TTC549 (cell line): ENCODE measurements around the gene DCP1A.
"Not testable (repeated sequence)": the region's sequence is repeated elsewhere in the genome, so short reads cannot be mapped to it uniquely, and the experiment has no call there.

ENCODE experiments used
- FAIRE-seq: peaks from 2 replicates; lab custom pipeline; 2012; peaks lifted over from hg19 to GRCh38; lab: Jason Lieb, UNC

The DCP1A gene

GRCh38 chr3:53263907-53264306 lies 83.4 kb downstream of the DCP1A start:
- no peak for FAIRE-seq

GRCh38 chr3:53261712-53262111 lies 85.6 kb downstream of the DCP1A start:
- no peak for FAIRE-seq

GRCh38 chr3:53260286-53260785 lies 87.0 kb downstream of the DCP1A start:
- no peak for FAIRE-seq

GRCh38 chr3:53259427-53260259 lies 87.7 kb downstream of the DCP1A start:
- FAIRE-seq, result no peak

GRCh38 chr3:53258600-53259426 lies 88.5 kb downstream of the DCP1A start:
- FAIRE-seq, result no peak

- no peak for FAIRE-seq
Observed at GRCh38 chr3:53257465-53257864, 89.9 kb downstream of the DCP1A start.

GRCh38 chr3:53256704-53257055 lies 90.7 kb downstream of the DCP1A start:
- no peak for FAIRE-seq

GRCh38 chr3:53255775-53256703 lies 91.3 kb downstream of the DCP1A start, which contains the start of gene TKT:
Gene TKT (minus strand): TSS chr3:53256022. CDS start chr3:53255942, 80 bp downstream.
- FAIRE-seq, result no peak

- no peak for FAIRE-seq
Observed at GRCh38 chr3:53255423-53255774, 91.9 kb downstream of the DCP1A start.

GRCh38 chr3:53254509-53255422 lies 92.6 kb downstream of the DCP1A start:
- no peak for FAIRE-seq

- FAIRE-seq, result no peak
Observed at GRCh38 chr3:53253707-53254508, 93.4 kb downstream of the DCP1A start.

GRCh38 chr3:53252947-53253322 lies 94.4 kb downstream of the DCP1A start:
- FAIRE-seq, result not testable (repeated sequence)

GRCh38 chr3:53252096-53252946 lies 95.0 kb downstream of the DCP1A start:
- no peak for FAIRE-seq

GRCh38 chr3:53250881-53251605 lies 96.3 kb downstream of the DCP1A start:
- FAIRE-seq, result no peak

- no peak for FAIRE-seq
Observed at GRCh38 chr3:53250453-53250852, 96.9 kb downstream of the DCP1A start.

GRCh38 chr3:53248161-53248560 lies 99.2 kb downstream of the DCP1A start:
- FAIRE-seq, result no peak

- FAIRE-seq, result no peak
Observed at GRCh38 chr3:53247619-53248018, 99.7 kb downstream of the DCP1A start.

GRCh38 chr3:53244271-53244670 lies 103.1 kb downstream of the DCP1A start:
- FAIRE-seq, result no peak

- no peak for FAIRE-seq
Observed at GRCh38 chr3:53243785-53244184, 103.6 kb downstream of the DCP1A start.
